Measurements from ENCODE around the gene APOL5.

DNA sequence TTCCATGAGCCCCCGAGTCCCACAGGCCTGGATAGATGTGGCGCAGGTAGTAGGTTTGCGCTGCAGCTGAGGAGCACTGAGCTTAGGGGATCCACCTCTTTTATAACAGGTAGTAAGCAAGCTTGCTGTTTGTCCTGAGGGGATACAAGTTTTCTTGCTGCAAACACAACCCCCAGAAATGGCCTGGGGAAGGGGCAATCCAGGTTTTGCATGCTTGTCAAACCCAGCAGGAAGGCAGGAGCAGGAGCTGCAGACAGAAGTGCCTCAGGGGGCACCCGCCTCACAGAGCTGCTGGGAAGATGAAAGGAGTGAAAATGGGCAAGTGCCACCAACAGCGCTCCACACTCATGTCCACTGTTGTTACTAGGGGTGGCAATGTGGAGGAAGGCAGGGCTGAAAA is 18.5 kb downstream of the APOL5 start:
- TF ChIP-seq, protein P1, sequence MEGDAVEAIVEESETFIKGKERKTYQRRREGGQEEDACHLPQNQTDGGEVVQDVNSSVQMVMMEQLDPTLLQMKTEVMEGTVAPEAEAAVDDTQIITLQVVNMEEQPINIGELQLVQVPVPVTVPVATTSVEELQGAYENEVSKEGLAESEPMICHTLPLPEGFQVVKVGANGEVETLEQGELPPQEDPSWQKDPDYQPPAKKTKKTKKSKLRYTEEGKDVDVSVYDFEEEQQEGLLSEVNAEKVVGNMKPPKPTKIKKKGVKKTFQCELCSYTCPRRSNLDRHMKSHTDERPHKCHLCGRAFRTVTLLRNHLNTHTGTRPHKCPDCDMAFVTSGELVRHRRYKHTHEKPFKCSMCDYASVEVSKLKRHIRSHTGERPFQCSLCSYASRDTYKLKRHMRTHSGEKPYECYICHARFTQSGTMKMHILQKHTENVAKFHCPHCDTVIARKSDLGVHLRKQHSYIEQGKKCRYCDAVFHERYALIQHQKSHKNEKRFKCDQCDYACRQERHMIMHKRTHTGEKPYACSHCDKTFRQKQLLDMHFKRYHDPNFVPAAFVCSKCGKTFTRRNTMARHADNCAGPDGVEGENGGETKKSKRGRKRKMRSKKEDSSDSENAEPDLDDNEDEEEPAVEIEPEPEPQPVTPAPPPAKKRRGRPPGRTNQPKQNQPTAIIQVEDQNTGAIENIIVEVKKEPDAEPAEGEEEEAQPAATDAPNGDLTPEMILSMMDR (optimal IDR thresholded peaks at IDR 0.05 in 1 of 3, IDR thresholded peaks at IDR 0.05 in 1 of 3, conservative IDR thresholded peaks at IDR 0.05 in 1 of 3; ENCODE audit: extremely low read depth in 1 of 3, insufficient read depth in 2 of 3, low read length in 3 of 3), result no peak
- no peak for TF ChIP-seq EZH2 (IDR thresholded peaks at IDR 0.05; ENCODE audit: low read length)

All from keratinocyte (primary cell).